Spleen (tissue), 7 donors: ENCODE data around the gene IGLON5.

Experiments used
- CTCF ChIP-seq, 11 experiments: fragments of 200-600 bp in 7 of 11; fragments of 450-650 bp in 4 of 11; sonication (generic) in 4 of 11; IDR thresholded peaks in 8 of 11; conservative IDR thresholded peaks in 3 of 11; 1 replicate in 7 of 11; 2 replicates in 4 of 11; pipeline versions ENCODE4 v1.4.0 to v1.8.0; 2016 to 2021; ENCODE audit warnings: antibody characterized with exemption in 11 of 11, inconsistent platforms in 4 of 11, mild to moderate bottlenecking in 1 of 11
- POLR2A ChIP-seq, 3 donors: fragments of 450-650 bp; IDR thresholded peaks; one replicate each; pipeline ENCODE4 v1.5.1; 2017; ENCODE audit warnings: antibody characterized with exemption in 3 of 3, mild to moderate bottlenecking in 1 of 3
- POLR2AphosphoS5 ChIP-seq, 3 donors: sonication (generic); formaldehyde crosslinking; IDR thresholded peaks; one replicate each; pipeline ENCODE4 v1.5.1; 2017; ENCODE audit warnings: antibody characterized with exemption in 3 of 3
- donor health status: DM: no; HTN: no; CAD: no; lungs with moderate emphysema.
- donor health status: DM: no; HTN: no; CAD: no.
- donor health status: DM: no; HTN: no; CAD: no.

GRCh38 chr19:51320280-51320657, 8.8 kb downstream of the IGLON5 start:
- TF ChIP-seq CTCF (IDR thresholded peaks at IDR 0.05 in 8 of 11, conservative IDR thresholded peaks at IDR 0.05 in 3 of 11), result no peak
- peak in 1 of 3 donors; percentile 25 for TF ChIP-seq POLR2AphosphoS5 (IDR thresholded peaks at IDR 0.05)
- TF ChIP-seq POLR2A (IDR thresholded peaks at IDR 0.05), result no peak
